NCI-H1092 treated with DMSO at 0.1 percent for 48 hours (cell line): ENCODE data around the gene FPR1.

Source experiments
- DNase-seq: peaks from one replicate; lab custom pipeline; 2025; lab: John Stamatoyannopoulos, UW

The FPR1 gene, protein sequence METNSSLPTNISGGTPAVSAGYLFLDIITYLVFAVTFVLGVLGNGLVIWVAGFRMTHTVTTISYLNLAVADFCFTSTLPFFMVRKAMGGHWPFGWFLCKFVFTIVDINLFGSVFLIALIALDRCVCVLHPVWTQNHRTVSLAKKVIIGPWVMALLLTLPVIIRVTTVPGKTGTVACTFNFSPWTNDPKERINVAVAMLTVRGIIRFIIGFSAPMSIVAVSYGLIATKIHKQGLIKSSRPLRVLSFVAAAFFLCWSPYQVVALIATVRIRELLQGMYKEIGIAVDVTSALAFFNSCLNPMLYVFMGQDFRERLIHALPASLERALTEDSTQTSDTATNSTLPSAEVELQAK

DNA sequence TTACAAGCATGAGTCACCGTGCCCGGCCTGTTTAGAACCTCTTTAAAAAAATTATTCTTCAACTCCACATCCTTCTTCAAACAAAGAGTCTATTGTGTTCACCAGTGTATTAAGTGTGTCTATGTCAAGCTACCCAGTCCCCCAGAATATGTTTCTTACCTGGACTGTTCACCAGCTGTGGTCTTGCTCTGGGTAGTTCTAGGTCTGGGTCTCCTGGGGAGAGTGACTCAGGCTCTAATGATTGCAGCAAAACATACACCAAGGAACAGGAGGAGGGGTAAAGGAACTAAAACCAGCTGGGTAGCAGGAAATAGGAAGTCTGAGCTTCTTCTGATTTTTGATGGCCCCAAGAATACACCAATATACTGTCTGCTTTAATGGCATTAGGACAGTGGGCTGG, at the start of gene FPR1:
FPR1 (minus strand) TSS at position 224 of the 400 bp plus-strand sequence. CDS start 4,884 bp downstream, outside the sequence.
- DNase-seq, result no peak

- DNase-seq, result no peak
Observed at GRCh38 chr19:51800473-51801244, 49.0 kb upstream of the FPR1 start.

- DNase-seq, result no peak
Observed at GRCh38 chr19:51799774-51800472, 48.2 kb upstream of the FPR1 start.

DNA sequence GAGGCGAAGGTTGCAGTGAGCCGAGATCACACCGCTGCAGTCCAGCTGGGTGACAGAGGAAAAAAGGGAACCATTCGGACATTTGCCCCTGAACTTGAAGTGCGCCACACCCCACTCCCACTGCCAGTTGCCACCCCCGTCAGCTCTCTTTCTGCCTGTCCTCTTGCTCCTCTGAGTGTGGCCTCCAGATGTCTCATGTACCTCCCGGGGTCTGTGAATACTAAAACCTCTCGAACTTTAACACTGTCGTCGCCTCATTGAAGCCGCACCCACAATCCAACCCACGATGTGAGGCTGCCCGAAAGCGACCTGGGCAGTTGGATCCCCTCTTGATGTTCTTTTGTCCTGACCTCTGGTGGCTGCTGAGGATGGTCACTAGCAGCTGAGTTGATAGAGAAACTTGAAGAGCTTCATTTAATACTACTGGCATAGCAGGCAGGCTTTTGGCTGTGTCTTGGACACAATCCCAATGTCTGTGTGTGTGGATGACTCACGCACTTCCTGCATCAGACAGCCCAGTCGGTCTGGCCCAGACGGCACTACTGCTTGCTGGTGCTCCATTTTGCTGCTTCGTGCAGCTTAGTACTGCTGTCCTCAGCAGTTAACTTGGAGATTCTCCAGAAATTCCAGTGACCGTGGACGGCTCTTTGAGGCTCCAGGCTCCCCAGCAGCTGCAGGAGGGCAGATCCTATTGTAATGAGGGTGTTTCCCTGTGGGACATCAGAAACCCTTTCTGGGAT, 47.5 kb upstream of the FPR1 start:
- no peak for DNase-seq

- DNase-seq, result no peak
Observed at GRCh38 chr19:51798062-51798461, 46.4 kb upstream of the FPR1 start.

DNA sequence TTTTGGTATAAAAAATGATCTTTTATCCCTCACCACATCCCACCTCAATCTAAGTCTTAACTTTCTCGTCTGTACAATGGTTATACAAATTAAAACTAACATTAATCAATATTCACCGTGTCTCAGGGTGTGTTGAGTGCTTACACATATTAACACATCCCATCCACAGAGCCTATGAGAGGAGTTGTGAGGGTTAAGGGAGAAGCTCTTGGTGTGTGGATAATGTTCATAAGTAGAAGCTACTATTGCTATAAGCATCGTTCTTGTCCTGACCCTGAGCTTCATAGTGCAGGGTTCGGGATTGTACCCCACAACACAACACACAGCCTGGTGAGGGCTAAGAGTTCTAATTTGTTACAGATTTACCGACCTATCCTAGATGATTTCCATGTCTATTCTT, 45.8 kb upstream of the FPR1 start:
- no peak for DNase-seq

- no peak for DNase-seq
Observed at GRCh38 chr19:51796195-51796679, 44.6 kb upstream of the FPR1 start.

DNA sequence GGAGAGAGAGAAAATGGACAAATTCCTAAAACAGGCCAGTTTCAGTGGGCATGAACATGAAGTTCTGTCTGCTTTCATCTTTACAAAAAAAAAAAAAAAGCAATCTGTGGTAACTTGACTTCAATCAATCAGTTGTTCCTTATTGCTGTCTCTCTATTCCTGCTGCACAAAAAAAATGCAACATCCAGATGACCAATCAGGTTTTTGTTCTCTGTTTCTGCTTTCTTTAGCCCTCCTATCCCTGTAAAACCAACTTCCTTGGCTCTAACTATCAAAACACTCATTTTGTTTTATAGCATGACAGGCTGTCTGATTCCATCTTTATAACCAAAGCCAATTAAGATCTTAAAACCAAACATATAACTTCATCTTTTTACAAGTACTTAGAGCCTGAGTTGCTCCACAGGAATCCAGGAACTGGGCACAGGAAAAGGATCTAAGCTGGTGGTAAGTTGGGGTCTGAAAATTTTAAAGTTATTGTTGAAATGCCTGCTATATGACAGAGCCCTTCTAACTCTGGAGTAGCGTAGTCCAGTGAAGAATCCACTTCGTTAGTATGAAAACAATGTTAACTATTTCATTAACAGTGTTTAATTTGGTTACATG, 43.3 kb upstream of the FPR1 start, which contains the start of gene FPR3:
FPR3 (plus strand) TSS at position 273 of the 606 bp plus-strand sequence. CDS start 28,592 bp downstream, outside the sequence.
- no peak for DNase-seq

GRCh38 chr19:51793994-51794393, 42.3 kb upstream of the FPR1 start:
- no peak for DNase-seq

DNA sequence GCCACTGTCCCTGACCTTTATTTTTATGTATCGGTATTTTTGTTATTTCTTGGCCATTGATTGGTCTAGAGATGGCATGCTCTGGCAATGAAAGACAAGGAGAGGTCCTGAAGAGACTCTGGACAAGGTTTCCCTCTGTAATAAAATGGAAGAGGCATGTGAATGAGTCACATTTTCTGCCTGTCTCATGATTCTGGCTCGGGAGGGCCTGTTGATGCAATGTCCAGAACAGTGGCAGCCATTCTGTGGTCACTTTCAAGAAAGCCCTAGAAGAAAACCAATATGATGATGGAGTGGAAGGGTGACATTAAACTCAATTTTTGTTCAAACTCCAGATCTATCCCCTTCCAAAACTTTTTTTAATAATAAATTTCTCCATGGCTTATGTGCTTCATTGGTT, 41.3 kb upstream of the FPR1 start:
- DNase-seq, result no peak

DNA sequence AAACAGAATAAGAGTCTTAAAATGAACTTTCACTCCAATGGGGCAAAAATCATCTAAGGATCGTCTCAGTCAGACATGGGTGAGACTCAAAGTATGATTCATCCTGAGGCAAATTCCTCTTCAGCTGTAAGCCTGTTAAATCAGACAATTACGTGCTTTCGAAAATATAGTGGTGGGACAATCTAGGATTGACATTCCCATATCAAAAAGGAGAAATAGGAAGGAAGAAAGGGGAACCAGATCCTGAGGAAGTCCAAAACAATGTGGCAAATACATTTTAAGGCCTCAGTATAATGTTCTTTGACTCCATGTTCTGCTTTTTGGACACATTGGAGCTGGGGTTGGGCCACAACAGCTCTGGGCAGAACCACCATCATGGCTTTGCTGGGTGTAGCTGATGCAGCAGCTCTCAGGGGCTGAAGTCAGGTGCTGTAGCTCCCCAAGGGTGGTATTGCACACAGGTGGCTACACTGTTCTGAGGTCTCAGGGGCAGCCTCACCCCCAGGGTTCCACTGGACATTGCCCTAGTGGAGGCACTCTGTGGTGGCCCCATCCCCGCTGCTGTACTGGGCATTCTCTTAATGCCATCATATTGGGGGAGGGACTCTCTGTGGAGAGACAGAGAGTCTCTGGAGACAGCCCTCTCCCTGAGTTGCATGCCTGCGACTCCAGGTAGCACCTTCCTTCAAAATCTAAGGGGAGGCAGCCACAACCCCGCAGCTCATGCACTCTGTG, 37.5 kb upstream of the FPR1 start:
- no peak for DNase-seq

GRCh38 chr19:51788029-51788428, 36.4 kb upstream of the FPR1 start:
- DNase-seq, result no peak

DNA sequence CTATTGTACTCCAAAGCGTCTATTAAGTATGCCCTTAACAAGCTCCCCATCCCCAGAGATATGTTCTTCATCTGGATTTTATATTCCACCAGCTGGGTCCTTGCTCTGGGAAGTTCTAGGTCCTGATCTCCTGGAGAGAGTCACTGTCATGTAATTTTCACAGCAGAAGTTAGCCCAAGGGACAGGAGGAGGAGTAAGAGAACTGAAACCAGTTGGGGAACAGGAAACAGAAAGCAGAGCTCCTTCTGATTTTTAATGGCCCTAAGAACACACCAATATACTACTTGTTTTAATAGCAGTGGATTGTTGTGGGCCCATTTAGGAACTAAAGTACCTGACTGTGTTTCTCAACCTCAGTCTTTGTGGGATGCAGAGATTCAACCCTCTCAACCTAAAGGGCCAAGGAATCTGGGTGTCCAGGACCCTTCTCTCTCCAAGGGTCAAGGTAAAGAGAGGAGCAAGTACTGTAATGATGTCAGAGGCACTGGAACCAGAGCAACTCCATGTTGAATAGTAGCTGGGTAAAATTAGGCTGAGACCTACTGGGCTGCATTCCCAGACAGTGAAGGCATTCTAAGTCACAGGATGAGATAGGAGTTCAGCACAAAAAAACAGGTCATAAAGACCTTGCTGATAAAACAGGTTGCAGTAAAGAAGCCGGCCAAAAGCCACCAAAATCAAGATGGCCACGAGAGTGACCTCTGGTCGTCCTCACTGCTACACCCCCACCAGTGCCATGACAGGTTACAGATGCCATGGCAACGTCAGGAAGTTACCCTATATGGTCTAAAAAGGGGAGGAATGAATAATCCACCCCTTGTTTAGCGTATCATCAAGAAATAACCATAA, 35.2 kb upstream of the FPR1 start:
- DNase-seq, result no peak

DNA sequence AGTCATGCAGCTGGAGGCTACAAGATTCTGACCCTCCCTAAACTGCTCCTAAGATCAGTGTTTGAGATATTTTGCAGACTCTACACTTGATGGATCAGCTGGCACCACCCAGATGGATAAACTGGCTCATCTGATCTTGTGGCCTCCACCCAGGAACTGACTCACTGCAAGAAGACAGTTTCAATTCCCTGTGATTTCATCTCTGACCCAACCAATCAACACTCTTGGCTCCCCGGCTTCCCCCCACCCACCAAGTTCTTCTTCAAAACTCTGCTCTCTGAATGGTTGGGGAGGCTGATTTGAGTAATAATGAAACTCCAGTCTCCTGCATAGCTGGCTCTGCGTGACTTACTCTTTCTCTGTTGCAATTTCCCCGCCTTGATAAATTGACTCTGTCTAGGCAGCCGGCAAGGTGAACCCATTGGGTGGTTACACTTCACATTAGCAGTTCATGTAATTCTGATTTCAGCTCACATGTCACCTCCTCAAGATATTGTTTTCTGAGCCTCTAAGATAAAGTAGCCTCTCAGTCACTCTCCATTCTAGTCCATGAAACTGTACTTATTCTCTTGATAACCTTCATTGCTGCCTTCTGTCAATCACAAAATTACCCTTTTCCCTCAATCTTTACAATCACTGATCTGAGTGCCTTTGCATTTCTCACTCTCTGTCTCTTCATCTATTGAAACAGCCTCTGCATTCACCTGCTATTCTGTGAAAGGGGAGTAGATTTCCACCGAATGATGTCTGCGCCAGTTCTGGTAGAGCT, 33.4 kb upstream of the FPR1 start:
- DNase-seq, result no peak

DNA sequence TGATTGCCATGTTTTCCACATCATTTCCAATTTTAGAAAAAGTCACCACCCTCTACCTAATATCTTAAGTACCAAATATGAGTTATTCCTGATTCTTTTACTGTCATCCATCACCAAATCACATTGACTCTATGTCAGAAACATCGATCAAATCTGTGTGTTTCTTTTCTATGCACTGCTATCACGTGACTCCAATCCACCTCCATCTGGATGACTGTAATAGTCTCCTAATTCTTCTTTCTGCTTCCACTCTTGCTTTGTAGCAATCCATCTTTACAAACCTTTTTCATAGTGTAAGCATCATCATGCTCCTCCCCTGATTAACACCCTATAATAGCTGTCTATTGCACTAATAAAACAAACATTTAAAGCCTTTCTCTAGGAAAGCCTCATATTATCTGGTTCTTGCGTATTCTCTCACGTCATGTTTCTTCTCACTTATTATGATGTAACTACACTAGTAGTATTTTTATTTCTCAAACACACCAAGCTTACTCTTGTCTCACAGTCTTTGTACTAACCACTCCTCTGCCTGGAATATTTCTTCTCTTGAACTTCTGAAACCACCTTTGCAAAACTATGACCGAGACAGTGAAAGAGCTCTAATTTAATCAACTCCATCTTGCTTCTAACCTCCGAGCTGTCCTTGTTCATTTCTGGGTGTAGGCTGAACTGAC, 32.6 kb upstream of the FPR1 start:
- DNase-seq, result no peak

GRCh38 chr19:51783372-51783771, 31.7 kb upstream of the FPR1 start:
- DNase-seq, result no peak

- DNase-seq, result no peak
Observed at GRCh38 chr19:51781999-51782398, 30.3 kb upstream of the FPR1 start.

- no peak for DNase-seq
Observed at GRCh38 chr19:51780270-51780669, 28.6 kb upstream of the FPR1 start.
